Measurements from ENCODE around the gene CLCNKB. TPM values are rescaled to one million over a fixed set of nuclear protein-coding genes. Genes with fewer than 3 reads are reported as not detected.
"Not testable (repeated sequence)": the region's sequence is repeated elsewhere in the genome, so short reads cannot be mapped to it uniquely, and the experiment has no call there.

CLCNKB gene
- total RNA-seq, 2 experiments from 2014 or later = not detected

DNA sequence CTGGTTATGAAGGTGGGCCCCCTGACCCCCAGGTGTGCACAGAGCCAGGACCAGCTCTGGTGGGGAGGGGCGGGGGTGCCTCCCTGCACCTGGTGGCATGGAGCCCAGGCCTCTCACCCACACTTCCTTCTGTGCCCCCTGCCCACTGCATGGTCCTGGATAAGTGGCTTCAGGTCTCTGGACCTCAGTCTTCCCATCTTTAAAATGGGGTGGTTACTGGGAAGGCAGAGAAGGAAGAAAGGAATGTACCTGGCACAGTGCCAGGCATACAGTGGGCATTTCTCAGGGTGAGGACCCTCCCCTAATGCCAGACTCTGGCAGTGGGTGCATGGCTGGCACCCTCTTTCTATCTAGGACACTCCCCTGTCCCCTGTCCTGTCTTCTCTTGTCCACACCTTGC lies 14.3 kb upstream of the CLCNKB start:
- ChIA-PET CTCF (interaction anchor here (0.6 kb wide), 1 partner anchor 196 kb away, joined by 6 read pairs; no protein-coding TSS in a partner anchor), POLR2A (no interaction called here)
- no peaks in the 10 kb centered on the region for H3K4me1 Mint-ChIP-seq (ENCODE audit: low read depth)
- Histone ChIP-seq H3K36me3 (ENCODE audit: insufficient read depth, low read length) (no peaks in the 10 kb centered on the region), H3K9me3 (ENCODE audit: control insufficient read depth in 1 of 2, insufficient read depth in 1 of 2, low read length in 2 of 2) (peaks cover 0 to 9% of the 10 kb centered on the region in 2 experiments), H3K27ac (ENCODE audit: low read depth in 1 of 2, low read length in 2 of 2) (no peak overlapping the region), H3K4me3 (ENCODE audit: low read length) (no peak overlapping the region), H3K27me3 (ENCODE audit: control insufficient read depth in 1 of 2, insufficient read depth in 2 of 2, low read length in 2 of 2) (peaks cover 14 to 19% of the 10 kb centered on the region in 2 experiments), H3K4me1 (ENCODE audit: insufficient read depth, low read length) (peaks cover 11% of the 10 kb centered on the region)
- no peak for DNase-seq
- intact Hi-C loops (cut with DNase I, micrococcal nuclease) = no loop called here
- H3K4me3 Mint-ChIP-seq = no peak overlapping the region
- peaks cover 34% of the 10 kb centered on the region for H3K27me3 Mint-ChIP-seq
- ATAC-seq (ENCODE audit: poor library complexity) = no peak
- TF ChIP-seq, protein P1, sequence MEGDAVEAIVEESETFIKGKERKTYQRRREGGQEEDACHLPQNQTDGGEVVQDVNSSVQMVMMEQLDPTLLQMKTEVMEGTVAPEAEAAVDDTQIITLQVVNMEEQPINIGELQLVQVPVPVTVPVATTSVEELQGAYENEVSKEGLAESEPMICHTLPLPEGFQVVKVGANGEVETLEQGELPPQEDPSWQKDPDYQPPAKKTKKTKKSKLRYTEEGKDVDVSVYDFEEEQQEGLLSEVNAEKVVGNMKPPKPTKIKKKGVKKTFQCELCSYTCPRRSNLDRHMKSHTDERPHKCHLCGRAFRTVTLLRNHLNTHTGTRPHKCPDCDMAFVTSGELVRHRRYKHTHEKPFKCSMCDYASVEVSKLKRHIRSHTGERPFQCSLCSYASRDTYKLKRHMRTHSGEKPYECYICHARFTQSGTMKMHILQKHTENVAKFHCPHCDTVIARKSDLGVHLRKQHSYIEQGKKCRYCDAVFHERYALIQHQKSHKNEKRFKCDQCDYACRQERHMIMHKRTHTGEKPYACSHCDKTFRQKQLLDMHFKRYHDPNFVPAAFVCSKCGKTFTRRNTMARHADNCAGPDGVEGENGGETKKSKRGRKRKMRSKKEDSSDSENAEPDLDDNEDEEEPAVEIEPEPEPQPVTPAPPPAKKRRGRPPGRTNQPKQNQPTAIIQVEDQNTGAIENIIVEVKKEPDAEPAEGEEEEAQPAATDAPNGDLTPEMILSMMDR (IDR thresholded peaks at IDR 0.05) = no peak
- H3K36me3 Mint-ChIP-seq (ENCODE audit: low read depth) = no peaks in the 10 kb centered on the region
- H3K9me3 Mint-ChIP-seq = no peaks in the 10 kb centered on the region
- H3K27ac Mint-ChIP-seq = no peak overlapping the region

DNA sequence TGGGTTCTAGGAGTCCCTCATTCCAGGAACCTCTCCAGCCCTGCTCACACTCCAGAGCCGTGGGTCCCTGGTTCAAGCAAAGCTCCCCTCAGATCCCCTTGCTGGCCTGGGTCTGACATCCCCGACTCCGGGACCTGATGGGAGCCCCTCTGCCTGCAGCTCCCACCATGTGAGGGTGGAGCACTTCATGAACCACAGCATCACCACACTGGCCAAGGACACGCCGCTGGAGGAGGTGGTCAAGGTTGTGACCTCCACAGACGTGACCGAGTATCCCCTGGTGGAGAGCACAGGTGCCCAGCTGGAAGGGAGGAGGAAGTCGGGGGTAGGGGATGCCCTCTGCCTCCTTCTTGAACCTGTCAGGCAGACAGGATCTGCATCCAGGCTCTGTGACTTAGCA lies 12.0 kb upstream of the CLCNKB start:
- ATAC-seq (ENCODE audit: poor library complexity) (no peak), DNase-seq (no peak)
- intact Hi-C loops (cut with DNase I, micrococcal nuclease) = no loop called here
- Mint-ChIP-seq H3K9me3 (no peaks in the 10 kb centered on the region), H3K36me3 (ENCODE audit: low read depth) (no peaks in the 10 kb centered on the region), H3K4me1 (ENCODE audit: low read depth) (no peaks in the 10 kb centered on the region), H3K27ac (no peak overlapping the region), H3K4me3 (no peak overlapping the region), H3K27me3 (peaks cover 30% of the 10 kb centered on the region)
- H3K4me3 ChIP-seq (ENCODE audit: low read length) = no peak overlapping the region
- ChIA-PET POLR2A (no interaction called here), CTCF (no interaction called here)
- no peaks in the 10 kb centered on the region for H3K36me3 ChIP-seq (ENCODE audit: insufficient read depth, low read length)
- H3K4me1 ChIP-seq (ENCODE audit: insufficient read depth, low read length) = peaks cover 9% of the 10 kb centered on the region
- H3K27me3 ChIP-seq (ENCODE audit: control insufficient read depth in 1 of 2, insufficient read depth in 2 of 2, low read length in 2 of 2) = peaks cover 14 to 19% of the 10 kb centered on the region in 2 experiments
- no peak overlapping the region for H3K27ac ChIP-seq (ENCODE audit: low read depth in 1 of 2, low read length in 2 of 2)
- peaks cover 0 to 9% of the 10 kb centered on the region in 2 experiments for H3K9me3 ChIP-seq (ENCODE audit: control insufficient read depth in 1 of 2, insufficient read depth in 1 of 2, low read length in 2 of 2)
- TF ChIP-seq, protein P1 (IDR thresholded peaks at IDR 0.05) = no peak

DNA sequence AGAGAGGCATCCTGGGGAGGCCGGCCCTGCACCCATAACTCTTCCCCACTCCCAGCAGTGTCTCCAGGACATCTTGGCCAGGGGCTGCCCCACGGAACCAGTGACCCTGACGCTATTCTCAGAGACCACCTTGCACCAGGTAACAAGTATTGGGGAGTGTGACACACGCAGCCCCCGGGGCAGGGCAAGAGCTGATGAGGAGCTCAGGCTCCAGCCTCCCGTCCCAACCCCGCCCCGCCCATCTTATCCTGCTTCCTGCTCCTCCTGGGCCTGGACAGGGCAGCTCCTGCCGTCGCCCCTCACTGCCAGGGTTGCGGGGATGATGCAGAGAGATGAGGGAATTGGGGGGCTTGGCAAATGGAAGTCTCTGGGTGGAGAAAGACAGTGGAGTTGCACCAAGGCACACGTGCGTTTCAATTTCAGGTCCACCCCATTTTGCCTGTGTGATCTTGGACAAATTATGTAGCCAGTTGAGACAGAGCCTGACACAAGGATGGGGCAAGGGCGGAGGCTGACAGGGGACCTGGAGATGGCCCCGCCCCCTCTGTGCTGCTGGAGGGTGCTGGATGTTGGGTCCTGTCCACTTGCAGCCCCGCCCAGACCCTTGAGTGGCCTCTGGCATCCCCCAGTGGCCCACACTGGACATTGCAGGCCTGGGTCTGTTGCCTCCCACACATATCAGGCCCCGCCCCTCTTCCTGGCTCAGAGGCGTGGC lies 11.0 kb upstream of the CLCNKB start:
- Mint-ChIP-seq H3K4me3 (no peak overlapping the region), H3K36me3 (ENCODE audit: low read depth) (no peaks in the 10 kb centered on the region), H3K27me3 (peaks cover 30% of the 10 kb centered on the region), H3K27ac (no peak overlapping the region), H3K9me3 (no peaks in the 10 kb centered on the region), H3K4me1 (ENCODE audit: low read depth) (no peaks in the 10 kb centered on the region)
- DNase-seq (peak in 7 of 14 experiments; percentile 15 to 69 (median 34)), ATAC-seq (ENCODE audit: poor library complexity) (peak; percentile 80)
- no peaks in the 10 kb centered on the region for H3K36me3 ChIP-seq (ENCODE audit: insufficient read depth, low read length)
- H3K4me3 ChIP-seq (ENCODE audit: low read length) = no peak overlapping the region
- CTCF ChIA-PET = no interaction called here
- POLR2A ChIA-PET = no interaction called here
- intact Hi-C loops (cut with DNase I, micrococcal nuclease) = no loop called here
- no peak overlapping the region for H3K27ac ChIP-seq (ENCODE audit: low read depth in 1 of 2, low read length in 2 of 2)
- TF ChIP-seq, protein P1 (IDR thresholded peaks at IDR 0.05) = no peak
- peaks cover 0 to 9% of the 10 kb centered on the region in 2 experiments for H3K9me3 ChIP-seq (ENCODE audit: control insufficient read depth in 1 of 2, insufficient read depth in 1 of 2, low read length in 2 of 2)
- H3K4me1 ChIP-seq (ENCODE audit: insufficient read depth, low read length) = no peaks in the 10 kb centered on the region
- H3K27me3 ChIP-seq (ENCODE audit: control insufficient read depth in 1 of 2, insufficient read depth in 2 of 2, low read length in 2 of 2) = peaks cover 14 to 19% of the 10 kb centered on the region in 2 experiments

DNA sequence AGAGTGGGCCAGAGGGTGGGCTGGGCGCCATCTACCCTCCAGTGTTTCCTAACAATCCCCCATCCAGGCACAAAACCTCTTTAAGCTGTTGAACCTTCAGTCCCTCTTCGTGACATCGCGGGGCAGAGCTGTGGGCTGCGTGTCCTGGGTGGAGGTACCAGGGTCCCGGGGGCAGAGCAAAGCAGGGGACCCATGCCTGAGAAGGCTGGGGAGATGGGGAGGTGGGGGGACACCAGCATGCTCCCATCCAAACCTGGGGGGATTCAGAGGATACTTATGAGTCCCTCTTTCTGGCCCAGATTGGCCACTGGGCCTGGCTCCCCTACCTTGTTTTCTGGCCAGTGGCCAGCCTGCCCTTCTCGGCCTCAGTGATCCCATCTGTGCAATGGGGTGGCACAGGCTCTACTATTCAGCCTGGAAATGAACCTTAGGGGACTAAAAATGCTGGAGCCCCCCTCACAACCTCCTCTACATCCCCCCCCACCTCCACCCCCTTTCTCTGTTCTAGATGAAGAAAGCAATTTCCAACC lies 10.4 kb upstream of the CLCNKB start:
- intact Hi-C loops (cut with DNase I, micrococcal nuclease); H3K4me1 ChIP-seq (ENCODE audit: insufficient read depth, low read length); H3K36me3 Mint-ChIP-seq (ENCODE audit: low read depth); POLR2A ChIA-PET; H3K27ac Mint-ChIP-seq; H3K9me3 ChIP-seq (ENCODE audit: control insufficient read depth in 1 of 2, insufficient read depth in 1 of 2, low read length in 2 of 2); H3K27ac ChIP-seq (ENCODE audit: low read depth in 1 of 2, low read length in 2 of 2); ATAC-seq (ENCODE audit: poor library complexity); H3K4me1 Mint-ChIP-seq (ENCODE audit: low read depth); DNase-seq; H3K36me3 ChIP-seq (ENCODE audit: insufficient read depth, low read length); H3K9me3 Mint-ChIP-seq; H3K4me3 ChIP-seq (ENCODE audit: low read length); CTCF ChIA-PET; H3K4me3 Mint-ChIP-seq: not testable (repeated sequence)
- peaks cover 13 to 14% of the 10 kb centered on the region in 2 experiments for H3K27me3 ChIP-seq (ENCODE audit: control insufficient read depth in 1 of 2, insufficient read depth in 2 of 2, low read length in 2 of 2)
- peaks cover 24% of the 10 kb centered on the region for H3K27me3 Mint-ChIP-seq

DNA sequence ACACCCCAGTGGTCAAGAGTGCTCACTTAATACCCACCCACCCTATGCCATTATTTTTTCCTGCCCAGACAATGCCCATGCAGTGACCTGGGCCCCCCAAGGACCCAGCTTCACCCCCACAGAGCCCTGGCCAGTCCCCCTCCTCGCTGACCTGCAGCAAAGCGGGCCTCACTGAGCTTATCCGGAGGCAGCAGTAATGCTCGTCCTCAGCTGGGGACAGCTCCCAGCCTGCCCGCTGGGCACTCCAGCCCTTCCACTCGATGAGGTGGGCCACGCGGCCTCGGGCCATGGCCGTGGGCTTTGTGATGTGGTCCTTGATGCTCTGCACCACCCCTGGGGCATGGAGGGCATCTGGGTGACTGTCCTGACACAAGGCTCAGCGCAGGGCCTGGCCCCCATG lies 7.1 kb upstream of the CLCNKB start:
- H3K4me1 Mint-ChIP-seq (ENCODE audit: low read depth); ATAC-seq (ENCODE audit: poor library complexity); H3K27me3 ChIP-seq (ENCODE audit: control insufficient read depth in 1 of 2, insufficient read depth in 2 of 2, low read length in 2 of 2); H3K27ac ChIP-seq (ENCODE audit: low read depth in 1 of 2, low read length in 2 of 2); H3K4me3 Mint-ChIP-seq; CTCF ChIA-PET; POLR2A ChIA-PET; H3K9me3 Mint-ChIP-seq; H3K27ac Mint-ChIP-seq; H3K4me1 ChIP-seq (ENCODE audit: insufficient read depth, low read length); intact Hi-C loops (cut with DNase I, micrococcal nuclease); H3K4me3 ChIP-seq (ENCODE audit: low read length); H3K27me3 Mint-ChIP-seq; H3K9me3 ChIP-seq (ENCODE audit: control insufficient read depth in 1 of 2, insufficient read depth in 1 of 2, low read length in 2 of 2); DNase-seq; H3K36me3 Mint-ChIP-seq (ENCODE audit: low read depth); H3K36me3 ChIP-seq (ENCODE audit: insufficient read depth, low read length): not testable (repeated sequence)

Data from CD4-positive, alpha-beta T cell (primary cell).